HS-27A (cell line): ENCODE measurements around the gene DTL.

ENCODE experiments used
- DNase-seq: peaks from one replicate; pipeline ENCODE4 v3.0.0-alpha.2; 2012; ENCODE audit warnings: low read depth, missing footprints

Gene DTL

DNA sequence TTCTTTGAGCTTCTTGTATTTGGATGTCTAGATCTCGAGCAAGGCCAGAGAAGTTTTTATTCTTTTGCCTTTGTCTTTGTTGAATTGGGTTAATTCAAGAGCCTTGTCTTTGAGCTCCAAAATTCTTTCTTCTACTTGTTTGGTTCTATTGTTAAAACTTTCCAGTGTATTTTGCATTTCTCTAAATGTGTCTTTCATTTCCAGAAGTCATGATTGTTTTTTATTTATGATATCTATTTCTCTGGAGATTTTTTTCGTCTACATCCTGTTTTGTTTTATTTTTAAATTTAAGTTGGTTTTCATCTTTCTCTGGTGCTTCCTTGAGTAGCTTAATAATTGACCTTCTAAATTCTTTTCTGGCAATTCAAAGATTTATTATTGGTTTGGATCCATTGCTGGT is 61.8 kb downstream of the DTL start:
- no peak for DNase-seq

DNA sequence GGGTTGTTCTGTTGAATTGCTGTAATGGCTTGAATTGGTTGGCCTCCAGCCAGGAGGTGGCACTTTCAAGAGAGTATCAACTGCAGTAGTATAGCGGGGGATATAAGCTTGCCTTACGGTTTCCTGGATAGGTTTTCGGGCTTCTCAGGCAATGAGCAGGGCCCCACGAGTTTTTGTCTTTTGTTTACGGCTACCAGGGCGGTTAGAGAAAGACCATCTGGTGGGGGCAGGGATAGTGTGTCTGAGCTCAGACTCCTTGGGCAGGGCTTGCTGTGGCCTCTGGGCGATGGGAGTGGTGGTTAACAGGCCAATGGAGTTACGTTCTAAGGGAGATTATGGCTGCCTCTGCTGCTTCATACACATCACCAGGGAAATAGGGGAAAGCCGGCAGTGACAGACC is 62.8 kb downstream of the DTL start:
- no peak for DNase-seq

DNA sequence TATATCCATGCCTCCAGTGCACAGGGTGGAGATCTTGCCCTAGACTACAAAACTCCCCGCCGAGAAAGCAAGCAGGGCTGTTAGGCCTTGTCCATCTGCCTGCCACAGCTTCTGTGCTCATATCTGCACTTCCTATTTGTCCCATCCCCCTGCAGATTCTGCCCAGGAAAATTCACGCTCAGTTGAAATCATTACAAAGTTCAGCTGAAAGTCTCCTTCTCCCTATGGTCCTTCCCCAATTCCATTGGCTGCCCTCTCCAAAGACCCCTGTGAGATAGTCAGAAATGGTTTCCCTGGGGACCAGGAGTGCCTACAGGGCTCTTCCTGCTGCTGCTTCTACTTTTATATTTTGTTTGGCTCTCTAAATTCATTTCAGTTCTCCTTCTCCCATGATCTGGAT is 63.2 kb downstream of the DTL start:
- no peak for DNase-seq

DNA sequence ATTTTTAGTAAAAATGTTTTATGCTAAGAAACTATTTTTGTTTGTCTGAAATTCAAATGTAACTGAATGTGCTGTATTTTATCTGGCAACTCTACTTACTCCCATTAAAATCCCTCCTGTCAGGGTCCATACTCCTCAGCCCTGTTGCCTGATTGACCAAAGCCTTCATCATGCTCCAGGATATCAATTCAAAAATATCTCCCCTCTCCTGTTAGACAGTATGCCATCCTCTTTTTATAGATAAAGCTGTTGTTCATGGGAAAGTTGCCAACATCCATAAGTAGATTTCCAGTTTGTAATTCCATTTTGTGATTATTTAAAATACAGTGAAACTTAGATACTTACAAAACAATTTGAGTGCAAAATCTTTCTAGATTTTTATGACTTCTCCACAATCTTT is 65.7 kb downstream of the DTL start:
- no peak for DNase-seq

DNA sequence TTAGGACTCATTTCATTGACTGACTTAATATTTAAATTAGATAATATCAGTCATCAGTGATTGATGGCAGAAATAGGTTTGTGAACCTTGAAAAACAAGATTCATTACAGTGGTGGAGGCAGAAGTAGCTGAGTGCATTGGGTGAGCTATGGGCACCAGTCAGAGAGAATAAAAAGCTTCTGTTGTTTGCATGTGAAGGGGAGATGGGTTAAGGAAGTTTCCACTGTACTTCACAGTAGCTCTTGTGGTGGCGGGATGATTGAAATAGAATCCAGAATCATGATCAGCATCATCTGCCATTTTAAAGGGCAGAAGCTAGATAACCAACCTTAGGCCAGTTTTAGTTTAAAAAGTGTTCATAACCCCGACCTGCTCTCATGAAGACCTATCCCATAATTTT is 66.2 kb downstream of the DTL start:
- DNase-seq, result no peak

DNA sequence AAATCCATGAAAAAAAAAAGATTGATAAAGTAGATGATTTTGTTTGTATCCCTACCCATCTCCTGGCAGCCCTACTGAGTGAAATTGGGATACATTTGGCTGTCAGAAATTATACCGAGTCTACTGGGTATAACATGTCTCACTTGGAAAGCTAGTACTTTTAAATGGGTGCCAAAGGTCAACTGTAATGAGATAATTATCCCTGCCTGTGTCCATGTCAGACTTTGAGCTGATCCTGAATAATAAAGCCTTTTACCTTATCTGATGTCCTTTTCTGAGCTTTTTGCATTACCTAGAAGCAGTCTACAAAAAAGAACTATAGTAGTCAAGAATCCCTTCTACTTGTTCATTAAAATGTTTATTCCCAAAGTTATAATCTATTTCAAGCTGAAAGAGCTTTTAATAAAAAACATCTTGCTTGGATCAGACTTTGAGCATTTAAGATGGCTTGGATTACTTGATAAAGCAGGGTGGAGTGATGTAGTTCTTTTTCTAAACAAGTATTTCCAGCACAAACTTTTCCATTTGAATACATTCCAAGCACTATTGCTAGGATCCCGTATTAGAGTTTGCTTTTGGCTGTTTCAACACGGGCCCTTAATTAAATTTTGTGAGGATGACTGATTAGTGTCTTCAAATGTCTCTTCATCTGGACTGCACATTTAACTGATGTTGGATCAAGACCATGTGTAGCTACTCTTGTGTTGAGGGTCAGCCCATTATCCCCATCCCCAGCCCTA is 69.2 kb downstream of the DTL start:
- no peak for DNase-seq

DNA sequence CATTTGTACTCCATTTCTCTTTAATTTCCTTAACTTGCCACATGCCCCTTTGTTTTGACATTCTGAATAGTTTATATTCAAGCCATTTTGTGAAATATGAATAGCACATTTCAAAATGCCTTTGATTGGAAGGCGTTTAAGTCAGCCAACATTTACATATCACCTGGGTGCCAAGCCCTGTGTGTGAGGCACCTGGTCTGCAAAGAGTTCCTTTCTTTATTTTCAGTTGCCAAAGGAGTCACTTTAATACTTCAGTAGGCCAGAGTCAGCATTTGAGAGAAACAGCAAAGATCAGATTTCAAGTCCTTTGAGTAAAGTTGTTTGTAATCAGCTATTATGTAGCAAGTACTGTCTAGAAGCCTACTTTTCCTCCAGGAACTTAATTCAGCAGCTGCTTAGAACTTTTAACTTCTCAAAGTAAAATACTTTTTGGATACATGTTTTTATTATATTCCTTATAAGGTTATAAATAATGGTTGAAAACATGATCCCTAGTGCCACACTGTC is 70.8 kb downstream of the DTL start:
- DNase-seq, result no peak

DNA sequence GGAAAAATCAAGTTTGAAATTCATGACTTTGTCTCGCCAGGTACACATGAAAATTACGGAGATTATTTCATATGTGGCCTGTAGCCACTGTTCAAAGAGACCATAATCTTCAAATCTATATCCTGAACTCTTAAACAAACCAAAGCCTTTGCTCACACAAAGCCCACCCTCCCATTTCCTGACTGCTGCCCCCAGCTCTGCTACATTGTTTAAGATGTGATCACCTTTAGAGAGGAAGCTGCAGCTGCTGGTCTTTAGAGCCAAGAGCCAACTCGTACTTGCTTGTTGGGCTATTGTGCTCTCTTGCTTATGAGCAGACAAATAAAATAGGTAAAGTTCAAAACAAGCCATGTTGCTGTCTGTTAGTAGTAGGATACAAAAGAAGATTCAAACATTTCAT is 71.9 kb downstream of the DTL start:
- DNase-seq, result no peak

DNA sequence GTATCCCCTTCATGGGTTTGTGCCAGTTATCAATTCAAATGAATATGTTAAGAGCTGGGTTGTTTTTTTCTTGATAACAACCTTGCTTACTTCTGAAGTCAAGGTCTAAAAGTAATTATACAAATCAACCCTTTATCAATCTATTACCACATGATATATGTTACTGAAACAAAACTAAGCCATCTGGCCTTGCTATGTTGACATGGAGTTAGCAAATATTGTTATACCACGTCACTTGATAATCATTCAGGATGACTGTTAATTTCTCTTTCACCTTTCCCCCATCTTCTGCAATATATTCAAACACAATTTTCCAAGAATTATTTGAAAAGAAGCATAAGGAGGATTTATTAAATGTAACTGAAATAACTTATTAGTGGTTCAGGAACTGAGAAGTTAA is 72.6 kb downstream of the DTL start:
- DNase-seq, result no peak

DNA sequence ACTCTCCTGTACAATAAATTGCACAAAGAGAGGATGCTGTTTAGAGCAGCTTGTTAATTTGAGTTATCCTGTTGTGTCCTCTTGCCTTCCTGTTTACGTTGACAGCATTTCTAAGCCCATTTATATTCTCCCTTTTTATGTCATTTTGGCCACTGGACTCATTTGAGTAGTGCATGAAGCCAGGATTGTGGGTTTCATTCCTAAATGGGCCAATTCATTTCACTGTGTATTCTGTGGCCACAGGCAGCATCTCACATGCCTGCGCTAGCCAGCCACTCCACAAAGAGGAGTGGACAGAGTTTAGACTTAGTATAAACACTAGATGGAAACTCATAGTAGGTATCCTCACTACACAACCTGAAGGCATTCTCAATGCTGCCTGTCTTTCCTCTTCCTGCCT is 73.4 kb downstream of the DTL start:
- DNase-seq, result no peak

DNA sequence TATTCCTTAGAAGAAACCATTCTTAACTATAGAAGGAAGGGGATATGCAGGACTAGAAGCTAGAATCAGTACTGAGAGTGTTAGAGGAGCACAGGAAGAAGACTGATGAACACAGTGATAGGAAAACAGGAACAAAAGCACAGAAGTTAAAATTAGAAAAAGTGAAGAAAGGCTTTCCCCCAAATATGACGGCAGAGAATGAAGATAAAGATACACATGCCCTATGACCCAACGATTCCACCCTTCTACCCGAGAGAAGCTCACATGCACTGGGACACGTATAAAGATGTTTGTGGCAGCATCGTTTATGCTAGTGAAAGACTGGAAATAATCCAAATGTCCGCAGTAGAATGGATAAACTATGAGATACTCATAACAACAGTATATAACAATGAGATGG is 74.2 kb downstream of the DTL start:
- DNase-seq, result no peak

DNA sequence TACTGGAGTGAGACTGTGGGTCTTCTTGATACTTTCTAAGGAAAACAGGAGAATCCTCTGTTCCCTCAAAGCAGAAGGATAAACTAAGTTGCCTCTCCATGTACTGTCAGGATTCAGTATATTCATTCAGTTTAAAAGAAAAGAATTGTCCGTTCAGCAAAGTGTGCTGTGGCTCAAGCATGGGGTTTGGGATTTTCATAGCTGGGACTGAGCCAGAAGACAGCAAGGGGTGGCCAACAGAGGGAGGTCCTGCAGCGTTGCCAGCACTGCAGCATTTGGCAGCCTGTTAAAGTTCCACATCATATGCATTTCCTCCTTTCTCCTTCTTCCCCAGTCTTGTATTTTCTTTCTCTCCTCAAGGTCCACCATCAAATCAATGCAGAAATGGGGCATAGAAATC is 75.1 kb downstream of the DTL start:
- no peak for DNase-seq

DNA sequence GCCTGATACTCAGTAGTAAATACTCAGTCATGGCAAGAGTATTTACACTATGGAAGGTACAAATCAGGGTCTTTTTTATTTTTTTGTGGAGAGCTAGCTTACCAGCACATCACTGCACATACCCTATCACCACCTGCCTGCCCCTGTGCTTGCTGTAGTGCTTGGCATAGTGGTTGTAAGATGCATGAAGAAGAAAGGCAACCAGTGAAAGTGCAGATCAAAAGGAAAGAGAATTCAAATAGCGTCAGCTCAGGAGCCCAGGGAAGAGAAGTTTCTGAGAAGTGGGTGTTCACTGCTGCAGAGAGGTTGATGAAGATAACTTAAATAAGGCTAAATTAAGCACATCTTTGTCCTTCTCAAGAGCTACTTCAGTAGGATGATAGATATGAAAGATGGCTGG is 76.0 kb downstream of the DTL start:
- no peak for DNase-seq

DNA sequence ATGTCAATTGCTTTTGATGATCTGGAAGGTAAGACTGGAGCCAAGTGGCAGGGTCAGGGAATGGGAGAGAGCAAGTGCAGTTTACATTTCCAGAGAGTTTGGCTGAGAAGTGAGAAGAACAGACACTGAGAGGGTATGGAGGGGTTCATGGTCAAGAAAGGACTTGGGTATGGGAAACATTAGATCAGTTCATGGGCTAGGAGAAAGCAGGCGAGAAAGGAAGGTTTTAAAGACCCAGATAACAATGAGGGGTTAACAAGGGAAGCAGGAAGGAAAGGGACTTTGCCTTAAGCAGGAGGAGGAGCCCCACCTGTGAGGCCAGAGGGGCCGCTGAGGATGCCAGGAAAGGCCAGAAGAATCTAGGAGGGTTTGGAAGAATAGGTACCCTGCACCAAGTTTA is 78.2 kb downstream of the DTL start:
- no peak for DNase-seq

DNA sequence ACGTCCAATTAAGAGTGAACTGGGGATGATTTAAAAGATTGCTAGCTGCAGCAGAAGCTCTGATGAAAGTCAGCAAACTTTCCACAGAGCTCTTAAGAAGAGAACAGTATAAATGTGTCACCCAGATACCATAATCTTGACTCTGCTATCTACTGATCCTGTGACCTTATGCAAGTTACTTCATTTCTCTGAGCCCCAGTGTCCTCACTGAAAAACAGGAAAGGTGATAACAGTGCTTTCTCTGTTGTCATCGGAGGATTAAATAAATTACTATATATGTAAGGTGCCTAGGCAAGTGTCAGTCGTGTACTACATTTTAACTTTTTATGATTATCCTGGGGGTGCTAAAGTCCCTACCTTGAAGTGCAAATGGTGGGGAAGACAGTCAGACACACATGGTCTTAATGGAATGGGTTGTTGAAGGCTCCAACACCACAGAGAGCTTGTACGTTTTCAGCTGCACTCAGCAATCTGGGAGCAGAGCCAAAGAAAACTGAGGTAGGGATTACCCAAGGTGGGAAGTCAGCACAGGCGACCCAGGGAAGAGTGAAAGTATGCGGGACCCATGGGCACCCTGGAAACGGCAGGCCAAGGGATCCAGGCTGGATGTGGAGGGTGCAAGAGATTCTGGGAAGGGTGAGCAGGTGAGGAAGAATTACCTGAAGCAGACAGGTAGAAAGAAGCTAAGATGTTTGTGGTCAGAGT is 82.8 kb downstream of the DTL start:
- DNase-seq, result no peak

DNA sequence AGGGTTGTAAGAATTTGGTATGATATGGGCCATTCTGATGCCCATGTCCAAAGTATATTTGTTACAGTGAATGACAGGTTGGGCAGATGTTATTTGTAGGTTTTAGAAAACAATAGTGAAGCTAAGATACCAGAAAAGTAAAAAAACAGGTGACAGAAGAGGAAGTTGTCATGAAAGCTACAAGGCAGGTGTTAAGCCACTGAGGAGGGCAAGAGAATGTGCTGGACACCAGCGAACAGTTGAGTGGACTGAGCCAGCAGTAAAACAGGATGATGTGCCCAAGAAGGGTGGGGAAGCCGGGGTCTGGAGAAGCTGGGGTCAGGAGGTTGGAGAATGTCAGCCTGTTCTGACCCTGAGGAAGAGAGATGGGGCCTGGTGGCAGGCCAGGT is 83.3 kb downstream of the DTL start:
- no peak for DNase-seq

DNA sequence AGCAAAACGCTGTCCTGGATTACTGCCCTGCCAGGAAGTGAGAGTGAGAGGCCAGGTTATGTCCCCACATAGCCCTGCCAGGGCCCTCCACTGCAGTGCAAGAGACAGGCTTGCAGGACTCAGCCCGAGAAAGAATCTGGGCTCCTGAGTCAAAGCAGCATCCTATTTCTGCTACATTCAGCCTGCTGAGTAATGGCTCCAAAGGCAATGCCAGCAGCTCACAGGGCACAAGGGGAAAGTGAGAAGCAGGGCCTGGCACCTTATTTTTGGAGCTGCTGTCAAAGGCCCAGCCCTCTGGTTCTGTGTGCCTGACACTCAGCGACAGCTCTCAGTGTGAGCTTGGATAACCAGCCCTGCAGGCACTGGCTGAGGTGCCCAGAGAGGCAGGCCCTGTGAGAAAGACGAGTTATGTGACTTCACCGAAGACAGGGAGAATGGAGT is 83.9 kb downstream of the DTL start:
- no peak for DNase-seq

DNA sequence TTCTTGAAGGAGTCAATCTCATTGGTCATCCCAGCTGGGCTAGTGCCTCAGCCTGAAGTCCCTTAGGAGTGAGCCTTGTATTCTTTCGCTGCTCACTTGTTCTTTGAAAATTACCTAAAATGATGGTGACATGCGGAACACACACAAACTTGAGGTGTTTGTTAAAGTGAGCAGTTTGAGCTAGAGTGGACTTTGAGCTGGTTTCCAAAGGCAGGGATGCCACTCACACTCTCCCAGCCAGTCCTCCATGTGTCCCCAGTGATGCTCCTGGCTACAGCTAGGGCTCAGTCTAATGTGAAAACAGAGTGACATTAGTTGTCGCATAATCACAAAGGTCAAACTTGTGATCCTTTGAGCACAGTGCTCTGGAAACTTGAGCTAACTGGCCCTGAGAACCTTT is 84.3 kb downstream of the DTL start:
- DNase-seq, result no peak

DNA sequence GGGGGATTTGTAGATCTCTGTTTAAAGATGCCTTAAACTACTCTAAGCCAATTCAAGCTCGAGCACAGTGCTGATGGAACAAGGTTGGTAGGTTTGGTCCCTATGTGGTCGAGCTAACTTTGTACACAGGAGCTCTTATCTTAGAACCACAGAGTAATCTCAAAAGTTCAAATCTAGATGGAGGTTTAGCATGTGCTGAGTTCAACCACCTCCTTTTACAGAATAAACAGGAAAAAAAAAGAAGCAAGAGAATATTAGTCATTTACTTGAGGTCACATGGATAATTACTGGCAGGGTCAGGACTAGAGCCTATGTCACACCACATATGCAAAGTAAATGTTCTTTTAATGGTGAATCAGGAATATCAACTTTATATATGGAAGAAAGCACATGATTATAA is 86.2 kb downstream of the DTL start:
- no peak for DNase-seq

DNA sequence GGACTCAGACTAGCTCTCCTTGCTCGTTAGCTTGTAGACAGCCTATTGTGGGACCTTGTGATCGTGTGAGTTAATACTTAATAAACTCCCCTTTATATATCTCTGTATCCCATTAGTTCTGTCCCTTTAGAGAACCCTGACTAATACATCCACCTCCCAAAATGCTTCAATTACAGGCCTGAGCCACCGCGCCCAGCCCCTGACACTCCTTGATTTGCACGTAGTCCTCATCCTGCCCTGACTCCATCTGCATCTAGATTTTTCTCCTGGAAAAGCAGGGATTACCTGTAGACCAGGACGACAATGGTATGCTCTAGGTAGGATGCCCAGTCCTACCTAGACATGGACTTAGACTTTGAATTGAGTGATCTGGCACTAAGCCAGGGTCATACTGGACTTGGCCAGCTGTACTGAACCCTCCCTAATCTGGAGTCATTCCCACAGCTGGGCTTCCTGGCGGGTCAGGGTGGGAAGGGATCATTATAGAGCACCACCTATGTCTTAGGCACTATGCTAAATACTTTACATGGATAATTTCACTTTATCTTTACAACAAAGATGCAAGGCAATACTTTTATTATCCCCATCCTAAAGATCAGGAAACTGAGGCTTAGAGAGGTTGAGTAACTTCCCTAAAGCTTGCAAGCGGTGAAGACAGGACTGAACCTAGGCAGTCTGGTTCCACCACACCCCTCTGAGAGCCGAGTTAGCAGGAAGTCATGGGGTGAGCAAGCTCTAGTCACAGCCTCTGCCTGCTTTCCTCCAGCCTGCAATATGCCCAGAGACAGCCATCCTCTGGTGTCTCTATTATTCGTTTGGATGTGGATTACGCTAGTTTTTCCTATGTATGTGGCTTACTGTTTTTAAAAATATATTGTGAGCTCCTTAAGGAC is 89.4 kb downstream of the DTL start:
- no peak for DNase-seq

DNA sequence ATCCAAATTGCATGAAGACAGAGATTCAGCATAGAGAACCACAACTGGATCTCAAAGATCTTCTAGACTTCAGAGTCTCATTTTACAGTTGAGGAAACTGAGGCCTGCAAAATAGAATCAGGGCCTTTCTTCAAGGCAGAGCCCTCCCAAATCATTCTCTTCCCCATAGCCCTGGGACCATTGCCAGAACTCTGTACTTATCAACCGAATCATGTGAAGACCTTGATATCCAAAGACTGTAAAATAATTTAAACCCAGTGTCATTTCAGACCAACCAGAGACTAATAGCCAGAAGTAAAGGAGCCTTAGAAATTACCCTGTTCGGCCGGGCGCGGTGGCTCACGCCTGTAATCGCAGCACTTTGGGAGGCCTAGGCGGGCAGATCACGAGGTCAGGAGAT is 90.1 kb downstream of the DTL start:
- DNase-seq, result no peak

DNA sequence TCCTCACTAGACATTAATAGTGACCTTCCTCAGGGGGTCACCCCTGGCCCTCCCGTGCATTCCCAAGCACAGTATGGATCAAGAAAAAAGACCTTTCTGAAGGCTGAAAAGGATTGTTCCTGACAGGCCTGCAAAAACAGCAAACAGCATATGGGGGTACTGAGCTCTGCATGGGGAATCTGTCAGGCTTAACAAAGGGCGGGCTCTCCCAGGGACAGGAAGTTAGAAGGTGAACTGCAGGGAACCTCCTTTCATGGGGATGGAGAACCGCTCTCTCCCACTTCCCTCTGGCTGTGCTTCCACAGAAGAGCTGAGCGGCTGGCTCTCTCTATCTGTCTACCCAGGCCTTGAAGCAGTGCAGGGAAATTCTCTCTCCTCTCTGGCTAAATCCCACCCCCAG is 91.7 kb downstream of the DTL start:
- no peak for DNase-seq

DNA sequence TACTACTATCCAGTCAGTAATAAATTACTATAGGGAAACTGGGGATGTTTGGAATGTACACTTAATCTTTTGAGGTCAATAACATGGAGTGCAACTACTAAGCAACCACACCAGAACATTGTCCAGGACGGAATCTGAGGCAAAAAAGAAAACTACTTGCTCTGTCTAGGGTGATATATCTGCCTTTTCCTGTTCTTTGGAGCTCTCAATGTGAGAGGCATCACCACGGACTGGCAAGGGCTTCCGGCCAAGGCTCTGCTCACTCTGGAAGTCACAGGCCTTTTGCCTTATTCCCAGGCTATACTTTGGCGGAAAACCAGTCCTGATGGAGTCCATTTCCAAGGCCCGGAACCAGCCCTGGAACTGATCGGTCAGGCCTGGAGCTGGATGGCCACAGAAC is 94.2 kb downstream of the DTL start:
- no peak for DNase-seq
